K562 (cell line): ENCODE measurements around the gene PALS1. TPM values are rescaled to one million over a fixed set of nuclear protein-coding genes. Genes with fewer than 3 reads are reported as not detected.

Experiments
- ARID1B ChIP-seq: fragments of 450-650 bp; IDR thresholded peaks from 2 replicates; pipeline ENCODE4 v1.6.1; 2016; ENCODE audit warnings: antibody characterized with exemption, mild to moderate bottlenecking, inconsistent platforms
- CBFA2T3 ChIP-seq: fragments of 450-650 bp; IDR thresholded peaks from 2 replicates; pipeline ENCODE4 v1.6.1; 2017
- ETS1 ChIP-seq: conservative IDR thresholded peaks from 2 replicates; pipeline ENCODE4 v1.6.1; 2011; ENCODE audit warnings: low read depth, mild to moderate bottlenecking, low read length; ENCODE audit not compliant: control insufficient read depth
- EZH2 ChIP-seq: IDR thresholded peaks from 2 replicates; pipeline ENCODE4 v1.6.1; 2012; ENCODE audit warnings: low read depth, mild to moderate bottlenecking, inconsistent platforms, low read length, borderline replicate concordance
- FOXA3 ChIP-seq, 2 experiments: fragments of 450-650 bp in 1 of 2; sonication (generic) in 1 of 2; formaldehyde crosslinking; IDR thresholded peaks in 1 of 2; conservative IDR thresholded peaks in 1 of 2; 2 replicates each; pipeline versions ENCODE4 v1.4.0 to v1.8.0; 2020 to 2022; ENCODE audit warnings: mild to moderate bottlenecking in 2 of 2, missing genetic modification reagents in 1 of 2
- FOXJ2 ChIP-seq: fragments of 200-800 bp; sonication (Bioruptor generic); IDR thresholded peaks from 2 replicates; pipeline ENCODE4 v1.6.1; 2016; ENCODE audit warnings: missing genetic modification characterization, missing compliant biosample characterization
- GATA2 ChIP-seq: sonication (generic); formaldehyde crosslinking; IDR thresholded peaks from 2 replicates; pipeline ENCODE4 v1.4.0; 2020; ENCODE audit warnings: mild to moderate bottlenecking, missing genetic modification reagents
- HMG20B ChIP-seq: fragments of 250-450 bp; sonication (Bioruptor Pico); IDR thresholded peaks from 2 replicates; pipeline ENCODE4 v1.5.0; 2021; ENCODE audit warnings: mild to moderate bottlenecking
- JUND ChIP-seq, 2 experiments: IDR thresholded peaks; 2 replicates in 1 of 2; 3 replicates in 1 of 2; pipeline ENCODE4 v1.6.1; 2011; ENCODE audit warnings: borderline replicate concordance in 2 of 2, low read depth in 2 of 2, low read length in 2 of 2, improper control_type of control experiment in 1 of 2, missing biosample characterization in 1 of 2, missing genetic modification characterization in 1 of 2, missing genetic modification reagents in 1 of 2
- MIER1 ChIP-seq: fragments of 450-650 bp; IDR thresholded peaks from 2 replicates; pipeline ENCODE4 v1.6.1; 2016; ENCODE audit warnings: antibody characterized with exemption, mild to moderate bottlenecking, low read depth
- POLR2A ChIP-seq: fragments of 450-650 bp; conservative IDR thresholded peaks from 2 replicates; pipeline ENCODE4 v1.6.1; 2016
- RNF2 ChIP-seq: sonication (generic); IDR thresholded peaks from 2 replicates; pipeline ENCODE4 v1.6.1; 2016
- SMAD4 ChIP-seq: fragments of 250-450 bp; sonication (Bioruptor Pico); conservative IDR thresholded peaks from 2 replicates; pipeline ENCODE4 v1.8.0; 2021; ENCODE audit warnings: inconsistent platforms, mild to moderate bottlenecking, moderate library complexity
- SUPT5H ChIP-seq: fragments of 450-650 bp; IDR thresholded peaks from 2 replicates; pipeline ENCODE4 v1.6.1; 2016
- YY1 ChIP-seq, 3 experiments: IDR thresholded peaks; 2 replicates each; pipeline ENCODE4 v1.6.1; 2011; ENCODE audit warnings: low read length in 2 of 3, mild to moderate bottlenecking in 2 of 3, moderate library complexity in 2 of 3, borderline replicate concordance in 1 of 3, control low read depth in 1 of 3, low read depth in 1 of 3; ENCODE audit not compliant: insufficient read depth in 3 of 3, insufficient replicate concordance in 2 of 3, control insufficient read depth in 1 of 3, insufficient read length in 1 of 3; ENCODE audit errors: extremely low read depth in 1 of 3
- ZNF174 ChIP-seq: fragments of 250-450 bp; sonication (Bioruptor Pico); IDR thresholded peaks from 2 replicates; pipeline ENCODE4 v1.4.0; 2020; ENCODE audit warnings: mild to moderate bottlenecking
- ZNF24 ChIP-seq: fragments of 450-650 bp; IDR thresholded peaks from 2 replicates; pipeline ENCODE4 v1.6.1; 2016
- ZNF395 ChIP-seq: fragments of 200-800 bp; sonication (Bioruptor generic); IDR thresholded peaks from 2 replicates; pipeline ENCODE4 v1.6.1; 2017; ENCODE audit warnings: missing genetic modification characterization, missing compliant biosample characterization
- ZNF41 ChIP-seq: fragments of 250-450 bp; sonication (Bioruptor Pico); conservative IDR thresholded peaks from 2 replicates; pipeline ENCODE4 v1.4.0; 2020; ENCODE audit warnings: mild to moderate bottlenecking
- polyA plus RNA-seq, 8 experiments: library from polyadenylated mRNA; depleted of rRNA in 4 of 8; stranded (reverse) in 5 of 8; unstranded in 3 of 8; fragments of >200 nt; fragmentation: Nextera tagmentation in 2 of 8; fragmentation: Illumina TruSeq in 1 of 8; extraction: Ambion mirVana in 2 of 8; extraction: Trizol in 1 of 8; gene quantifications; 2 replicates each; pipeline versions ENCODE4 v1.2.1 to v1.2.3, GENCODE V29; 2011 to 2014; ENCODE audit warnings: inconsistent platforms in 1 of 8, missing spikeins in 1 of 8
- total RNA-seq, 7 experiments: library from RNA; depleted of rRNA in 6 of 7; stranded (reverse); fragments of >200 nt in 6 of 7; fragmentation: Illumina TruSeq in 2 of 7; extraction: Trizol in 2 of 7; gene quantifications; 2 replicates each; pipeline versions ENCODE4 v1.2.1 to v1.2.3, GENCODE V29; 2011 to 2021; ENCODE audit warnings: low replicate concordance in 1 of 7
- TF ChIP-seq, protein P1 (sequence below): fragments of 450-650 bp; formaldehyde crosslinking; IDR thresholded peaks from 2 replicates; pipeline ENCODE4 v1.4.0; 2020; ENCODE audit warnings: mild to moderate bottlenecking, moderate library complexity
- TF ChIP-seq, protein P2 (sequence below): sonication (generic); formaldehyde crosslinking; IDR thresholded peaks from 2 replicates; pipeline ENCODE4 v1.8.1; 2023; ENCODE audit warnings: mild to moderate bottlenecking, missing genetic modification reagents

The PALS1 gene
- total and polyA plus RNA-seq, 9 of the 15 experiments (the other 6 are each of a cell fraction or from before 2014, with no cell fraction given), result 4.1 to 9.9 (median 7.2) TPM

- TF ChIP-seq, protein P1, sequence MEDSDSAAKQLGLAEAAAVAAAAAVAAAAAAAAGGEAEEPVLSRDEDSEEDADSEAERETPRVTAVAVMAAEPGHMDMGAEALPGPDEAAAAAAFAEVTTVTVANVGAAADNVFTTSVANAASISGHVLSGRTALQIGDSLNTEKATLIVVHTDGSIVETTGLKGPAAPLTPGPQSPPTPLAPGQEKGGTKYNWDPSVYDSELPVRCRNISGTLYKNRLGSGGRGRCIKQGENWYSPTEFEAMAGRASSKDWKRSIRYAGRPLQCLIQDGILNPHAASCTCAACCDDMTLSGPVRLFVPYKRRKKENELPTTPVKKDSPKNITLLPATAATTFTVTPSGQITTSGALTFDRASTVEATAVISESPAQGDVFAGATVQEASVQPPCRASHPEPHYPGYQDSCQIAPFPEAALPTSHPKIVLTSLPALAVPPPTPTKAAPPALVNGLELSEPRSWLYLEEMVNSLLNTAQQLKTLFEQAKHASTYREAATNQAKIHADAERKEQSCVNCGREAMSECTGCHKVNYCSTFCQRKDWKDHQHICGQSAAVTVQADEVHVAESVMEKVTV (CRISPR knock-in tag), result 0 out of 2 replicates have a peak, but pooled peaks have one; percentile 11
- TF ChIP-seq CBFA2T3 (no peak), FOXJ2 (tag) (no peak), SMAD4 (CRISPR knock-in tag) (peak; percentile 77), RNF2 (peak; percentile 77), HMG20B (CRISPR knock-in tag) (no peak), ZNF395 (CRISPR knock-in tag) (no peak; the same call in 1 of the 2 replicates), YY1 (IDR thresholded peaks at IDR 0.05; ENCODE audit: borderline replicate concordance in 1 of 3, control insufficient read depth in 1 of 3, extremely low read depth in 1 of 3, insufficient read depth in 3 of 3, insufficient read length in 1 of 3, insufficient replicate concordance in 2 of 3, low read depth in 1 of 3, low read length in 2 of 3) (peak in 1 of 3 experiments; percentile 7), ZNF24 (peak; percentile 33; the same call in 1 of the 2 replicates), MIER1 (no peak), POLR2A (peak; percentile 59; the same call in 1 of the 2 replicates), ZNF174 (CRISPR knock-in tag) (no peak), ZNF41 (CRISPR knock-in tag) (no peak), JUND (IDR thresholded peaks at IDR 0.05; ENCODE audit: borderline replicate concordance, low read depth, low read length) (0 out of 2 replicates have a peak, but pooled peaks have one; percentile 4), JUND (tag; IDR thresholded peaks at IDR 0.05; ENCODE audit: borderline replicate concordance, low read depth, low read length) (no peak), ETS1 (peak; percentile 49; the same call in 1 of the 2 replicates), GATA2 (CRISPR knock-in tag) (peak; percentile 50), EZH2 (no peak), FOXA3 (CRISPR knock-in tag; conservative IDR thresholded peaks at IDR 0.05 in 1 of 2, IDR thresholded peaks at IDR 0.05 in 1 of 2) (no peak), SUPT5H (peak; percentile 50; the same call in 1 of the 2 replicates), ARID1B (peak; percentile 22; the same call in 1 of the 2 replicates)
- TF ChIP-seq, protein P2, sequence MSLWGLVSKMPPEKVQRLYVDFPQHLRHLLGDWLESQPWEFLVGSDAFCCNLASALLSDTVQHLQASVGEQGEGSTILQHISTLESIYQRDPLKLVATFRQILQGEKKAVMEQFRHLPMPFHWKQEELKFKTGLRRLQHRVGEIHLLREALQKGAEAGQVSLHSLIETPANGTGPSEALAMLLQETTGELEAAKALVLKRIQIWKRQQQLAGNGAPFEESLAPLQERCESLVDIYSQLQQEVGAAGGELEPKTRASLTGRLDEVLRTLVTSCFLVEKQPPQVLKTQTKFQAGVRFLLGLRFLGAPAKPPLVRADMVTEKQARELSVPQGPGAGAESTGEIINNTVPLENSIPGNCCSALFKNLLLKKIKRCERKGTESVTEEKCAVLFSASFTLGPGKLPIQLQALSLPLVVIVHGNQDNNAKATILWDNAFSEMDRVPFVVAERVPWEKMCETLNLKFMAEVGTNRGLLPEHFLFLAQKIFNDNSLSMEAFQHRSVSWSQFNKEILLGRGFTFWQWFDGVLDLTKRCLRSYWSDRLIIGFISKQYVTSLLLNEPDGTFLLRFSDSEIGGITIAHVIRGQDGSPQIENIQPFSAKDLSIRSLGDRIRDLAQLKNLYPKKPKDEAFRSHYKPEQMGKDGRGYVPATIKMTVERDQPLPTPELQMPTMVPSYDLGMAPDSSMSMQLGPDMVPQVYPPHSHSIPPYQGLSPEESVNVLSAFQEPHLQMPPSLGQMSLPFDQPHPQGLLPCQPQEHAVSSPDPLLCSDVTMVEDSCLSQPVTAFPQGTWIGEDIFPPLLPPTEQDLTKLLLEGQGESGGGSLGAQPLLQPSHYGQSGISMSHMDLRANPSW (CRISPR knock-in tag), result no peak
Measured at GRCh38 chr14:67241411-67242167, at the start of gene PALS1 (continued).
